Measurements from ENCODE around the gene JUP.

DNA sequence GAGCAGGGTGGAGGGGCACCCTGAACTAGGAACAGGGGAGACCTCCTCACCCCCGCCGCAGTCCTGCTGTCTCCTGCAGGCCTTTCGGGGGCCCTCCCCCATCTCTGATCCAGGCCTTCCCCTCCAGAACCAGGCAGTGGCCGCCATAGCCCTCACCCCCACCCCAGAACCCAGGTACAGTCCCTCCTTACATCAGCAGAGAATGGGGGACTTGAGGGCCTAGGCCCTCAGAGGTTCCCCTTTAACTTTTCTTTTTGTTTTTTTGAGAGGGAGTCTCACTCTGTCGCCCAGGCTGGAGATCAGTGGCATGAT, 47.8 kb downstream of the JUP start:
- no peak for TF ChIP-seq NFRKB (IDR thresholded peaks at IDR 0.05)
- TF ChIP-seq SP1 (IDR thresholded peaks at IDR 0.05) = no peak
- no peak for TF ChIP-seq FOXA1 (IDR thresholded peaks at IDR 0.05)
- TF ChIP-seq L3MBTL2 (conservative IDR thresholded peaks at IDR 0.05) = no peak
- TF ChIP-seq BHLHE40 (IDR thresholded peaks at IDR 0.05; ENCODE audit: borderline replicate concordance) = no peak
- TF ChIP-seq CTBP1 (IDR thresholded peaks at IDR 0.05; ENCODE audit: borderline replicate concordance) = no peak
- no peak for TF ChIP-seq SUZ12 (IDR thresholded peaks at IDR 0.05)
- TF ChIP-seq LEF1 (IDR thresholded peaks at IDR 0.05; ENCODE audit: borderline replicate concordance) = no peak
- TF ChIP-seq FOXK2 (IDR thresholded peaks at IDR 0.05) = no peak
- TF ChIP-seq FOXM1 (IDR thresholded peaks at IDR 0.05; ENCODE audit: borderline replicate concordance) = no peak
- no peak for TF ChIP-seq ELF4 (IDR thresholded peaks at IDR 0.05)
- TF ChIP-seq ARNT (IDR thresholded peaks at IDR 0.05) = no peak
